ENCODE data around the gene SEZ6L. TPM values are rescaled to one million over a fixed set of nuclear protein-coding genes. Genes with fewer than 3 reads are reported as not detected.

Gene SEZ6L
- polyA plus RNA-seq, 2 of the 4 experiments (the other 2 are of a cell fraction): not detected

GRCh38 chr22:26374391-26375026 is 205.2 kb downstream of the SEZ6L start:
- no peak overlapping the region for H3K4me2 ChIP-seq
- no peaks in the 10 kb centered on the region for H3K4me1 ChIP-seq
- WGBS (ENCODE audit: missing lambda C conversion rate): 14% methylated on average over 9 of the region's 10 CpGs
- ATAC-seq: no peak
- DNase-seq (ENCODE audit: low read depth in 1 of 2, low spot score in 1 of 2): no peak
- no peaks in the 10 kb centered on the region for H3K9me3 ChIP-seq
- H3K27ac ChIP-seq: no peak overlapping the region
- FAIRE-seq: no peak
- TF ChIP-seq SMC3 (IDR thresholded peaks at IDR 0.05) (no peak), EHMT2 (IDR thresholded peaks at IDR 0.05; ENCODE audit: low read depth) (no peak), KDM5A (IDR thresholded peaks at IDR 0.05) (no peak), PHF8 (IDR thresholded peaks at IDR 0.05; ENCODE audit: borderline replicate concordance, low read depth) (no peak), JUN (IDR thresholded peaks at IDR 0.05) (no peak), POLR2A (IDR thresholded peaks at IDR 0.05; ENCODE audit: low read length) (no peak), TP53 (CRISPR knock-in tag; IDR thresholded peaks at IDR 0.05) (no peak), SREBF2 (IDR thresholded peaks at IDR 0.05) (no peak)
- no peak overlapping the region for H3K4me3 ChIP-seq
- CTCF ChIA-PET: interaction anchor here (1.3 to 2.7 kb wide), 2 partner anchors 9 to 14 kb away, joined by 4 to 25 read pairs; no protein-coding TSS in a partner anchor
- POLR2A ChIA-PET: no interaction called here

DNA sequence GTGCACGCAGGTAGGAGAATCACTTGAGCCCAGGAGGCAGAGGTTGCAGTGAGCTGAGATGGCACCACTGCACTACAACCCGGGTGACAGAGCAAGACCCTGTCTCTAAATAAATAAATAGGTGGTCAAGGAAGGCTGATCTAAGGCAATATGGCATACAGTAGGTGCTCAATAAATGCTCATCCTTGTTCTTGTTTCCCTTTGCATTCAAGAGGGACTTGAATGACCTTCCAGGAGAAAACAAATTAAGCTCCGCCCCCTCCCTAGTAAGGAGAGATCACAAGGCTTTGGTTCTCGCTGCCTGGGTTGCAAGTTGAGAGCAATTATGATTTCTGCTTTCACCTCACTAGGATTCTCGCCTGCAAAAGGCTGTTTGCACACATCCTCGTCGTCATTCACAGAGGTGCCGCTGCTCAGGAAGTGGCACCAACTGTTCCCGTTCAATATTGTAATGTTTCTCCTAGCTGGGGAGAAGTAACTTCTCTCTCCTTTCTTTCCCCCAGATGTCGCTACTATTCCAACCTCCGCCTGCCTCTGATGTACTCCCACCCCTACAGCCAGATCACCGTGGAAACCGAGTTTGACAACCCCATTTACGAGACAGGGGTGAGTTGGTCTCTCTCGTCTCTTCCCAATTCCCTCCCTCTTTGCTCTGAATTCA is 208.0 kb downstream of the SEZ6L start:
- POLR2A ChIA-PET: no interaction called here
- WGBS (ENCODE audit: missing lambda C conversion rate): 21% methylated on average over 15 of the region's 15 CpGs
- CTCF ChIA-PET: interaction anchor here (1.4 kb wide), 1 partner anchor 292 kb away, joined by 3 read pairs; no protein-coding TSS in a partner anchor
- TF ChIP-seq CBX8 (IDR thresholded peaks at IDR 0.05): no peak
- 0 out of 5 replicates have a peak, but pooled peaks of 1 of the 2 experiments have one; percentile 2 for TF ChIP-seq RAD21 (conservative IDR thresholded peaks at IDR 0.05 in 1 of 2, IDR thresholded peaks at IDR 0.05 in 1 of 2)
- ATAC-seq (peak in 1 of 2 experiments; percentile 24; a peak in 1 of 6 replicates), FAIRE-seq (no peak), DNase-seq (ENCODE audit: low read depth in 1 of 2, low spot score in 1 of 2) (no peak)
- H3K4me2 ChIP-seq: peak overlapping the region; percentile 49; the same call in 2 of the 3 replicates
- no peaks in the 10 kb centered on the region for H3K9me3 ChIP-seq
- no peak overlapping the region for H3K4me3 ChIP-seq
- no peak overlapping the region for H3K27ac ChIP-seq
- no peaks in the 10 kb centered on the region for H3K4me1 ChIP-seq

- ATAC-seq (no peak), FAIRE-seq (no peak), DNase-seq (ENCODE audit: low read depth in 1 of 2, low spot score in 1 of 2) (no peak)
- POLR2A ChIA-PET: no interaction called here
- Histone ChIP-seq H3K27ac (no peak overlapping the region), H3K9me3 (no peaks in the 10 kb centered on the region), H3K4me3 (no peak overlapping the region), H3K4me1 (no peaks in the 10 kb centered on the region), H3K4me2 (no peak overlapping the region)
- WGBS (ENCODE audit: missing lambda C conversion rate): 44% methylated on average over 10 of the region's 10 CpGs
- no peak for TF ChIP-seq HEYL (CRISPR knock-in tag; IDR thresholded peaks at IDR 0.05)
- TF ChIP-seq, protein P1, sequence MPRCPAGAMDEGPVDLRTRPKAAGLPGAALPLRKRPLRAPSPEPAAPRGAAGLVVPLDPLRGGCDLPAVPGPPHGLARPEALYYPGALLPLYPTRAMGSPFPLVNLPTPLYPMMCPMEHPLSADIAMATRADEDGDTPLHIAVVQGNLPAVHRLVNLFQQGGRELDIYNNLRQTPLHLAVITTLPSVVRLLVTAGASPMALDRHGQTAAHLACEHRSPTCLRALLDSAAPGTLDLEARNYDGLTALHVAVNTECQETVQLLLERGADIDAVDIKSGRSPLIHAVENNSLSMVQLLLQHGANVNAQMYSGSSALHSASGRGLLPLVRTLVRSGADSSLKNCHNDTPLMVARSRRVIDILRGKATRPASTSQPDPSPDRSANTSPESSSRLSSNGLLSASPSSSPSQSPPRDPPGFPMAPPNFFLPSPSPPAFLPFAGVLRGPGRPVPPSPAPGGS (IDR thresholded peaks at IDR 0.05): no peak
- TF ChIP-seq HOXA7 (CRISPR knock-in tag; IDR thresholded peaks at IDR 0.05): no peak
- TF ChIP-seq PHF8 (IDR thresholded peaks at IDR 0.05; ENCODE audit: borderline replicate concordance, low read depth): no peak
- CTCF ChIA-PET: interaction anchor here (1.3 to 3.6 kb wide), 2 partner anchors 13 to 15 kb away, joined by 5 to 15 read pairs; no protein-coding TSS in a partner anchor
Measured at GRCh38 chr22:26380072-26380830, 211.0 kb downstream of the SEZ6L start.

- no peak overlapping the region for H3K27ac ChIP-seq
- no peak overlapping the region for H3K4me3 ChIP-seq
- FAIRE-seq (no peak), DNase-seq (ENCODE audit: low read depth in 1 of 2, low spot score in 1 of 2) (no peak), ATAC-seq (no peak)
- no peaks in the 10 kb centered on the region for H3K9me3 ChIP-seq
- TF ChIP-seq EP300 (IDR thresholded peaks at IDR 0.05): no peak
- no peak for TF ChIP-seq MAZ (IDR thresholded peaks at IDR 0.05; ENCODE audit: borderline replicate concordance, low read depth, low read length)
- no peak for TF ChIP-seq NR3C1 (IDR thresholded peaks at IDR 0.05)
- TF ChIP-seq, protein P2, sequence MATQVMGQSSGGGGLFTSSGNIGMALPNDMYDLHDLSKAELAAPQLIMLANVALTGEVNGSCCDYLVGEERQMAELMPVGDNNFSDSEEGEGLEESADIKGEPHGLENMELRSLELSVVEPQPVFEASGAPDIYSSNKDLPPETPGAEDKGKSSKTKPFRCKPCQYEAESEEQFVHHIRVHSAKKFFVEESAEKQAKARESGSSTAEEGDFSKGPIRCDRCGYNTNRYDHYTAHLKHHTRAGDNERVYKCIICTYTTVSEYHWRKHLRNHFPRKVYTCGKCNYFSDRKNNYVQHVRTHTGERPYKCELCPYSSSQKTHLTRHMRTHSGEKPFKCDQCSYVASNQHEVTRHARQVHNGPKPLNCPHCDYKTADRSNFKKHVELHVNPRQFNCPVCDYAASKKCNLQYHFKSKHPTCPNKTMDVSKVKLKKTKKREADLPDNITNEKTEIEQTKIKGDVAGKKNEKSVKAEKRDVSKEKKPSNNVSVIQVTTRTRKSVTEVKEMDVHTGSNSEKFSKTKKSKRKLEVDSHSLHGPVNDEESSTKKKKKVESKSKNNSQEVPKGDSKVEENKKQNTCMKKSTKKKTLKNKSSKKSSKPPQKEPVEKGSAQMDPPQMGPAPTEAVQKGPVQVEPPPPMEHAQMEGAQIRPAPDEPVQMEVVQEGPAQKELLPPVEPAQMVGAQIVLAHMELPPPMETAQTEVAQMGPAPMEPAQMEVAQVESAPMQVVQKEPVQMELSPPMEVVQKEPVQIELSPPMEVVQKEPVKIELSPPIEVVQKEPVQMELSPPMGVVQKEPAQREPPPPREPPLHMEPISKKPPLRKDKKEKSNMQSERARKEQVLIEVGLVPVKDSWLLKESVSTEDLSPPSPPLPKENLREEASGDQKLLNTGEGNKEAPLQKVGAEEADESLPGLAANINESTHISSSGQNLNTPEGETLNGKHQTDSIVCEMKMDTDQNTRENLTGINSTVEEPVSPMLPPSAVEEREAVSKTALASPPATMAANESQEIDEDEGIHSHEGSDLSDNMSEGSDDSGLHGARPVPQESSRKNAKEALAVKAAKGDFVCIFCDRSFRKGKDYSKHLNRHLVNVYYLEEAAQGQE (IDR thresholded peaks at IDR 0.05): no peak
- ChIA-PET POLR2A (interaction anchor here (0.6 kb wide), 1 partner anchor 423 kb away, joined by 4 read pairs; no protein-coding TSS in a partner anchor), CTCF (interaction anchor here (1.2 to 3.1 kb wide), 2 partner anchors 17 to 21 kb away, joined by 4 to 18 read pairs; no protein-coding TSS in a partner anchor)
- 2% methylated on average over 3 of the region's 3 CpGs for WGBS (ENCODE audit: missing lambda C conversion rate)
- no peaks in the 10 kb centered on the region for H3K4me1 ChIP-seq
- no peak overlapping the region for H3K4me2 ChIP-seq
Measured at GRCh38 chr22:26382782-26383181, 213.5 kb downstream of the SEZ6L start.

Measured in A549 (cell line).